Adrenal gland (tissue), 12 donors: ENCODE measurements around the gene TEF. TPM values are rescaled to one million over a fixed set of nuclear protein-coding genes. Genes with fewer than 3 reads are reported as not detected.

ENCODE experiments used
- DNase-seq, 7 donors: peaks; one replicate each; pipeline ENCODE4 v3.0.0-alpha.2; 2019 to 2020
- H3K27ac ChIP-seq, 5 donors: fragments of 200-600 bp; sonication (generic) in 4 of 5; 1 replicate in 3 of 5; 2 replicates in 2 of 5; pipeline versions ENCODE4 v1.5.1 to v1.8.0; 2016 to 2020; ENCODE audit warnings: mild to moderate bottlenecking in 1 of 5
- H3K27me3 ChIP-seq: fragments of 200-600 bp; 2 replicates; pipeline ENCODE4 v1.8.0; 2021
- H3K36me3 ChIP-seq, 2 donors: fragments of 200-600 bp; replicated peaks in 1 of 2; 1 replicate in 1 of 2; 2 replicates in 1 of 2; pipeline versions ENCODE4 v1.5.1 to v1.8.0; 2018 to 2022
- H3K4me1 ChIP-seq, 2 donors: fragments of 200-600 bp; replicated peaks in 1 of 2; 1 replicate in 1 of 2; 2 replicates in 1 of 2; pipeline versions ENCODE4 v1.5.1 to v1.8.0; 2018 to 2021
- H3K4me3 ChIP-seq, 4 donors: fragments of 200-600 bp; sonication (generic) in 3 of 4; one replicate each; pipeline ENCODE4 v1.5.1; 2016 to 2018
- H3K9me3 ChIP-seq, 3 donors: fragments of 200-600 bp; sonication (generic) in 1 of 3; replicated peaks in 1 of 3; 1 replicate in 2 of 3; 2 replicates in 1 of 3; pipeline versions ENCODE4 v1.5.1 to v1.8.0; 2016 to 2021
- POLR2A ChIP-seq, 2 donors: fragments of 450-650 bp; IDR thresholded peaks; one replicate each; pipeline ENCODE4 v1.6.1; 2017; ENCODE audit warnings: antibody characterized with exemption in 2 of 2, mild to moderate bottlenecking in 2 of 2, moderate library complexity in 1 of 2
- WGBS, 4 donors: extraction: QIAGEN DNeasy Blood & Tissue Kit in 2 of 4; methylation state at CpG; one replicate each; pipeline versions ENCODE4 v1.1.5 to v1.1.7; 2013 to 2017; 5-methylcytosine and 5-hydroxymethylcytosine counted together
- intact Hi-C, 2 donors: fragments of 100-400 bp; cut with DNase I; formaldehyde crosslinking; loops; one replicate each; pipeline versions ENCODE4 v1.14.1 to v1.15.0; 2022 to 2023
- polyA plus RNA-seq, 3 donors: library from polyadenylated mRNA; stranded (reverse); fragments of 200-250 nt in 2 of 3; fragments of 350-450 nt in 1 of 3; fragmentation: Illumina TruSeq in 1 of 3; extraction: RNeasy Lipid Tissue Mini Kit (QIAGEN cat#74804) in 1 of 3; gene quantifications; one replicate each; pipeline ENCODE4 v1.2.3, GENCODE V29; 2013 to 2014
- total RNA-seq, 9 donors: library from RNA; depleted of rRNA in 4 of 9; stranded (reverse); fragments of >200 nt in 4 of 9; fragments of 120-200 nt in 1 of 9; fragmentation: NEBNext Ultra II Directional in 1 of 9; extraction: Animal tissue kit (Norgen Biotek cat#: 25700) in 1 of 9; gene quantifications; one replicate each; pipeline versions ENCODE4 v1.1.0 to v1.2.4, GENCODE V29; 2013 to 2023
- TF ChIP-seq, protein P1 (sequence below), 6 experiments: fragments of 450-650 bp in 4 of 6; fragments of 200-600 bp in 2 of 6; sonication (generic) in 1 of 6; IDR thresholded peaks; 1 replicate in 5 of 6; 2 replicates in 1 of 6; pipeline versions ENCODE4 v1.5.1 to v1.8.0; 2016 to 2021; ENCODE audit warnings: antibody characterized with exemption in 6 of 6, mild to moderate bottlenecking in 2 of 6, moderate library complexity in 1 of 6
- donor health status: healthy with polysubstance abuse.
- donor health status: Bipolar disorder and iron deficiency.
- donor health status: DM: yes; HTN: yes; CAD: no.
- donor health status: DM: no; HTN: no; CAD: no.
- donor health status: DM: no; HTN: no; CAD: no.
- donor health status: DM: yes; HTN: yes; CAD: no.

The TEF gene
- total and polyA plus RNA-seq, 12 donors, result 7.2 to 33.9 (median 20.3) TPM

DNA sequence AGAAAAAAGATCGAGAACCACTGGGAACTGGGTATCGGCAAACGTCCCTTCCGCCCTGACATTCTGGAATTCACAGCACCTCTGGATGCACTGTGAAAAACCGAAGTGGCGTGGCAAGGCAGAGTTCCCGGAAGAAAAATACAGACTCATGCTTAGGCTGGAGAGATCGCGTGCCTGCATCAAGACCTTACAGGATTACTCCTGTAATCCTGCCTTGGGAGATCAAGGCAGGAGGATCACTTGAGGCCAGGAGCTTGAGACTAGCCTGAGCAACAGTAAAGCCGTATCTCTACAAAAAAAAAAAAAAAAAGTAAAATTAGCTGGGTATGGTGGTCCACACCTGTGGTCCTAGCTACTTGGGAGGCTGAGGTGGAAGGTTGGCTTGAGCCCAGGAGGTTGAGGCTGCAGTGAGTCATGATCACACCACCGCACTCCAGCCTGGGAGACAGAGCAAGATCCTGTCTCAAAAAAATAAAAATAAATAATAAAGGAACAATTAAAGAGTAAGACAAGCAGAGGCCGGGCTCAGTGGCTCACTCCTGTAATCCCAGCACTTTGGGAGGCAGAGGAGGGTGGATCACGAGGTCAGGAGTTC is 19.9 kb upstream of the TEF start:
- Histone ChIP-seq H3K9me3 (no peaks in the 10 kb centered on the region), H3K4me1 (peaks cover 0 to 3% of the 10 kb centered on the region in 2 donors), H3K27ac (no peak overlapping the region), H3K4me3 (no peak overlapping the region), H3K36me3 (peaks cover 0 to 16% of the 10 kb centered on the region in 2 donors), H3K27me3 (no peaks in the 10 kb centered on the region)
- DNase-seq, result peak in 2 of 7 donors; percentile 31 to 51
- 87 to 90% (median 88%) methylated on average over 13 of the region's 13 CpGs for WGBS, 4 donors
- intact Hi-C loops, result no loop called here
- TF ChIP-seq, protein P1, sequence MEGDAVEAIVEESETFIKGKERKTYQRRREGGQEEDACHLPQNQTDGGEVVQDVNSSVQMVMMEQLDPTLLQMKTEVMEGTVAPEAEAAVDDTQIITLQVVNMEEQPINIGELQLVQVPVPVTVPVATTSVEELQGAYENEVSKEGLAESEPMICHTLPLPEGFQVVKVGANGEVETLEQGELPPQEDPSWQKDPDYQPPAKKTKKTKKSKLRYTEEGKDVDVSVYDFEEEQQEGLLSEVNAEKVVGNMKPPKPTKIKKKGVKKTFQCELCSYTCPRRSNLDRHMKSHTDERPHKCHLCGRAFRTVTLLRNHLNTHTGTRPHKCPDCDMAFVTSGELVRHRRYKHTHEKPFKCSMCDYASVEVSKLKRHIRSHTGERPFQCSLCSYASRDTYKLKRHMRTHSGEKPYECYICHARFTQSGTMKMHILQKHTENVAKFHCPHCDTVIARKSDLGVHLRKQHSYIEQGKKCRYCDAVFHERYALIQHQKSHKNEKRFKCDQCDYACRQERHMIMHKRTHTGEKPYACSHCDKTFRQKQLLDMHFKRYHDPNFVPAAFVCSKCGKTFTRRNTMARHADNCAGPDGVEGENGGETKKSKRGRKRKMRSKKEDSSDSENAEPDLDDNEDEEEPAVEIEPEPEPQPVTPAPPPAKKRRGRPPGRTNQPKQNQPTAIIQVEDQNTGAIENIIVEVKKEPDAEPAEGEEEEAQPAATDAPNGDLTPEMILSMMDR (IDR thresholded peaks at IDR 0.05), result no peak
- no peak for TF ChIP-seq POLR2A (IDR thresholded peaks at IDR 0.05)

DNA sequence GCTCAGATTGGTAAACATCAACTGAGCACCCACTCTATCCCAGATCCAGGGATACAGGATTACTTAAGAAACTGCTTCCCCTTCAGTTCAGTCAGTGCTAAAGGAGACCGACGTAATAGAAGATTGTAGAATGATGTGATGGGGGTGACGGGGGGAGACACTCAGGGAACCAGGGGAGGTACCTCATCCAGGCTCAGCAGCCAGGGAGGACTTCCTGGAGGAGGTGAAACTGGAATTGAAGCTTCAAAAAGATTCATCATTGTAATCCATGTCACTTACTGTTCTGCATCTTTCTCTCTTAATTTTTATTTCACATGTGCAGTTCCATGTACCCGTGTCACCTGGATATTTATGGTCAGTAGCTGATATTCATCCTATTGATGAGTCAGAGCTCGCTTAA is 19.1 kb upstream of the TEF start:
- Histone ChIP-seq H3K27ac (no peak overlapping the region), H3K9me3 (no peaks in the 10 kb centered on the region), H3K4me1 (peaks cover 3 to 8% of the 10 kb centered on the region in 2 donors), H3K27me3 (no peaks in the 10 kb centered on the region), H3K36me3 (peaks cover 0 to 8% of the 10 kb centered on the region in 2 donors), H3K4me3 (no peak overlapping the region)
- TF ChIP-seq POLR2A (IDR thresholded peaks at IDR 0.05), result no peak
- no peak for DNase-seq
- 78 to 88% (median 82%) methylated on average over 5 of the region's 5 CpGs for WGBS, 4 donors
- intact Hi-C loops, result no loop called here

DNA sequence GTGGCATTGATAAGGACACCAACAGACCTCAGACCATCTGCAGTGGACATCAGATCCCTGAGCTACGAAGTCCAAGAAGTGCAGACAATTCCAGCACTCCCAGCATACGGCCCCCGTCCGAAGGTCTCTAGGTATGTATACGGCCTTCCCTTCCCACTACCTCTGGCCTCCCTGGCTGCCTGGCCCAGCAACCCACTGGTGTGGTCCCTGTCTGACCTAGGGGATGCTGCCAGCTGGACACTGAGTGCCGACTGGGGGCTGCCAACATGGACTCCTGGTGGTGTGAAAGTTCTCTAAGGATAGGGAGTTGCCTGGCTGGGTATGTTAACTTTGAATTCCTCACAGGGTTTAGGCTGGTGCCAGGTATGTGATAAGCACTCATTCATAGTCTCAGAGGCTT is 17.5 kb upstream of the TEF start:
- intact Hi-C loops, result no loop called here
- H3K36me3 ChIP-seq, result no peaks in the 10 kb centered on the region
- no peak overlapping the region for H3K4me3 ChIP-seq
- no peaks in the 10 kb centered on the region for H3K9me3 ChIP-seq
- H3K4me1 ChIP-seq, result peaks cover 5 to 23% of the 10 kb centered on the region in 2 donors
- no peaks in the 10 kb centered on the region for H3K27me3 ChIP-seq
- H3K27ac ChIP-seq, result no peak overlapping the region
- no peak for TF ChIP-seq POLR2A (IDR thresholded peaks at IDR 0.05)
- TF ChIP-seq, protein P1 (IDR thresholded peaks at IDR 0.05), result no peak
- no peak for DNase-seq
- WGBS, 4 donors, result 75 to 90% (median 87%) methylated on average over 1 to 6 of the region's 6 CpGs

DNA sequence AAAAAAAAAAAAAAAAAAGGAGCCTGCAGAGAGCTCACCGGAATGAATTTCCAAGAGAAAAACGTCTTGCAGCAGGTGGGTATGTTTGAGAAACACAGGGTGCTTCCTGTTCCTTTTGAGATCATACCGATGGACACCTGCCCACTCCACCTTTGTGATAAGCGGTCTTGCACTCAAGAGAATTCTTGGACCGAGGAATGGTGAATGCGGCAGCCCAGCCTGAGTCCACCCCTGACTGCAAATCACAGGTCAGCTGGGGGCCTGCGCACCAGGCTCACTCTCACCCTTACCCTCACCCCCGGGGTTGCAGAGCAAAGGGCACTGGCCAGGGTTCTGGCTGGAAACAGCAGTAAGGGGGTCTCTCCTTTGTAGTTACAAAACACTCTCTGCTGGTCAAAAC is 16.8 kb upstream of the TEF start:
- Histone ChIP-seq H3K27me3 (no peaks in the 10 kb centered on the region), H3K36me3 (no peaks in the 10 kb centered on the region), H3K4me1 (peaks cover 5 to 23% of the 10 kb centered on the region in 2 donors), H3K4me3 (no peak overlapping the region), H3K27ac (no peak overlapping the region), H3K9me3 (no peaks in the 10 kb centered on the region)
- TF ChIP-seq, protein P1 (IDR thresholded peaks at IDR 0.05), result no peak
- TF ChIP-seq POLR2A (IDR thresholded peaks at IDR 0.05), result no peak
- intact Hi-C loops, result no loop called here
- 60 to 73% (median 68%) methylated on average over 8 of the region's 8 CpGs for WGBS, 4 donors
- no peak for DNase-seq

DNA sequence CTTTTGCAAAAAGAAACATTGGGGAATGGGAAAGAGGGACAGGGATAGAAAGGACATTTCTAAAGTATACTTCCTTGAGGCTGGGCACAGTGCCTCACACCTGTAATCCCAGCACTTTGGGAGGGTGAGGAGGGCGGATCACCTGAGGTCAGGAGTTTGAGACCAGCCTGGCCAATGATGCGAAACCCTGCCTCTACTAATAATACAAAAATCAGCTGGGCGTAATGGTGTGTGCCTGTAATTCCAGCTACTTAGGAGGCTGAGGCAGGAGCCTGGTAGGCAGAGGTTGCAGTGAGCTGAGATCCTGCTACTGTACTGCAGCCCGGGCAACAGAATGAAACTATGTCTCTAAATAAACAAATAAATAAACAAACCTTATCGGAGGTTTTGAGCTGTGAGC is 16.3 kb upstream of the TEF start:
- DNase-seq, result no peak
- Histone ChIP-seq H3K9me3 (no peaks in the 10 kb centered on the region), H3K36me3 (no peaks in the 10 kb centered on the region), H3K27ac (no peak overlapping the region), H3K4me3 (no peak overlapping the region), H3K4me1 (peaks cover 5 to 23% of the 10 kb centered on the region in 2 donors), H3K27me3 (no peaks in the 10 kb centered on the region)
- no peak for TF ChIP-seq POLR2A (IDR thresholded peaks at IDR 0.05)
- TF ChIP-seq, protein P1 (IDR thresholded peaks at IDR 0.05), result no peak
- 72 to 85% (median 77%) methylated on average over 4 to 5 of the region's 5 CpGs for WGBS, 4 donors
- intact Hi-C loops, result no loop called here
